PC-9 (cell line): ENCODE results near the gene KLF13. TPM values are rescaled to one million over a fixed set of nuclear protein-coding genes. Genes with fewer than 3 reads are reported as not detected.

Experiments
- BruUV-seq: library from RNA; stranded (reverse); fragments of 400-500 nt; replicated peaks from 2 replicates; lab custom pipeline; 2021; lab: Mats Ljungman, UMichigan
- CTCF ChIA-PET: fragments of 300-600 bp; sonication (Branson Sonifier 250); formaldehyde crosslinking; loops from one replicate; lab custom pipeline; 2022; ENCODE audit warnings: antibody characterized with exemption; lab: Charles Lee
- POLR2A ChIA-PET: fragments of 300-600 bp; sonication (Branson Sonifier 250); formaldehyde crosslinking; loops from one replicate; lab custom pipeline; 2022; ENCODE audit warnings: antibody characterized with exemption; ENCODE audit not compliant: unreplicated experiment; lab: Charles Lee
- DNase-seq, 2 experiments: peaks; one replicate each; pipeline versions ENCODE4 v3.0.0 to v3.0.0-alpha.2; 2015 to 2022; ENCODE audit warnings: mixed read lengths in 1 of 2
- H2AFZ ChIP-seq: fragments of 200-600 bp; sonication (generic); 2 replicates; pipeline ENCODE4 v1.8.1; 2017; ENCODE audit warnings: antibody characterized with exemption
- H3F3A ChIP-seq: fragments of 200-600 bp; sonication (generic); 2 replicates; pipeline ENCODE4 v1.8.1; 2017; ENCODE audit warnings: antibody characterized with exemption, mild to moderate bottlenecking, low read depth; ENCODE audit not compliant: insufficient read depth
- H3K27ac ChIP-seq: fragments of 200-600 bp; sonication (generic); 2 replicates; pipeline ENCODE4 v1.6.1; 2016; ENCODE audit warnings: mixed run types
- H3K27me3 ChIP-seq: fragments of 200-600 bp; sonication (generic); 2 replicates; pipeline ENCODE4 v1.6.1; 2016; ENCODE audit warnings: low read depth, mixed run types; ENCODE audit not compliant: insufficient read depth
- H3K36me3 ChIP-seq: fragments of 200-600 bp; sonication (generic); 2 replicates; pipeline ENCODE4 v1.6.1; 2016; ENCODE audit warnings: low read depth, mixed run types
- H3K4me1 ChIP-seq: fragments of 200-600 bp; sonication (generic); replicated peaks from 2 replicates; pipeline ENCODE4 v1.6.1; 2016; ENCODE audit warnings: mixed run types; ENCODE audit not compliant: insufficient read depth
- H3K4me2 ChIP-seq: fragments of 200-600 bp; sonication (generic); 2 replicates; pipeline ENCODE4 v1.6.1; 2017; ENCODE audit warnings: mixed run types
- H3K4me3 ChIP-seq: fragments of 200-600 bp; sonication (generic); 2 replicates; pipeline ENCODE4 v1.6.1; 2016; ENCODE audit warnings: mixed run types
- H3K79me2 ChIP-seq: fragments of 200-600 bp; sonication (generic); 2 replicates; pipeline ENCODE4 v1.6.1; 2017; ENCODE audit warnings: low read depth, mixed run types
- H3K9me2 ChIP-seq: fragments of 200-600 bp; sonication (generic); 2 replicates; pipeline ENCODE4 v1.8.1; 2017; ENCODE audit warnings: mild to moderate bottlenecking; ENCODE audit not compliant: insufficient read depth
- H3K9me3 ChIP-seq: fragments of 200-600 bp; sonication (generic); 2 replicates; pipeline ENCODE4 v1.8.1; 2016; ENCODE audit warnings: low read depth; ENCODE audit not compliant: insufficient read depth
- H4K20me1 ChIP-seq: fragments of 200-600 bp; sonication (generic); 2 replicates; pipeline ENCODE4 v1.8.1; 2017; ENCODE audit not compliant: insufficient read depth
- CTCF ChIP-seq: fragments of 200-600 bp; sonication (generic); conservative IDR thresholded peaks from 2 replicates; pipeline ENCODE4 v1.6.1; 2017; ENCODE audit warnings: mixed run types, antibody characterized with exemption, mild to moderate bottlenecking, moderate library complexity
- EZH2 ChIP-seq: fragments of 200-600 bp; sonication (generic); IDR thresholded peaks from 2 replicates; pipeline ENCODE4 v1.8.0; 2017; ENCODE audit warnings: antibody characterized with exemption, low read depth
- intact Hi-C: fragments of 100-400 bp; cut with micrococcal nuclease; formaldehyde crosslinking; loops from one replicate; pipeline ENCODE4 v1.10.0; 2022; ENCODE audit not compliant: unreplicated experiment
- total RNA-seq: library from RNA; stranded (reverse); gene quantifications from 2 replicates; pipeline ENCODE4 v1.2.3, GENCODE V29; 2021

Gene KLF13
- total RNA-seq, 1 experiment from 2014 or later: 3.4 TPM

- H3K27ac ChIP-seq: no peak overlapping the region
- no peak overlapping the region for H3K4me2 ChIP-seq
- no peak for DNase-seq
- no peak overlapping the region for H2AFZ ChIP-seq
- H4K20me1 ChIP-seq: no peaks in the 10 kb centered on the region
- H3K9me3 ChIP-seq: no peaks in the 10 kb centered on the region
- no peak overlapping the region for H3K4me3 ChIP-seq
- H3K9me2 ChIP-seq: no peaks in the 10 kb centered on the region
- H3K79me2 ChIP-seq: no peaks in the 10 kb centered on the region
- no peaks in the 10 kb centered on the region for H3K4me1 ChIP-seq
- H3K27me3 ChIP-seq: peaks cover 29% of the 10 kb centered on the region
- TF ChIP-seq EZH2 (no peak), CTCF (no peak)
- BruUV-seq: no TSS peak
- no peaks in the 10 kb centered on the region for H3K36me3 ChIP-seq
- POLR2A ChIA-PET: no interaction called here
- intact Hi-C loops: no loop called here
- H3F3A ChIP-seq: no peaks in the 10 kb centered on the region
- CTCF ChIA-PET: no interaction called here
Observed at GRCh38 chr15:31383139-31383538, 56.5 kb downstream of the KLF13 start.

GRCh38 chr15:31384568-31384967, 57.9 kb downstream of the KLF13 start:
- intact Hi-C loops: no loop called here
- H3K27me3 ChIP-seq: peaks cover 16% of the 10 kb centered on the region
- no peak overlapping the region for H3K4me3 ChIP-seq
- no peaks in the 10 kb centered on the region for H3K36me3 ChIP-seq
- CTCF ChIA-PET: no interaction called here
- no peaks in the 10 kb centered on the region for H3K9me3 ChIP-seq
- no peaks in the 10 kb centered on the region for H3F3A ChIP-seq
- no peak for TF ChIP-seq CTCF
- no peak for TF ChIP-seq EZH2
- no peaks in the 10 kb centered on the region for H3K9me2 ChIP-seq
- no TSS peak for BruUV-seq
- H3K4me1 ChIP-seq: no peaks in the 10 kb centered on the region
- H3K27ac ChIP-seq: no peak overlapping the region
- POLR2A ChIA-PET: no interaction called here
- H3K79me2 ChIP-seq: no peaks in the 10 kb centered on the region
- H4K20me1 ChIP-seq: no peaks in the 10 kb centered on the region
- H3K4me2 ChIP-seq: no peak overlapping the region
- H2AFZ ChIP-seq: no peak overlapping the region
- no peak for DNase-seq

GRCh38 chr15:31385736-31386135, 59.1 kb downstream of the KLF13 start:
- no peaks in the 10 kb centered on the region for H3K36me3 ChIP-seq
- H3K27me3 ChIP-seq: peaks cover 5% of the 10 kb centered on the region; the same call in 1 of the 2 replicates
- CTCF ChIA-PET: no interaction called here
- H3K27ac ChIP-seq: no peak overlapping the region
- H3K9me2 ChIP-seq: no peaks in the 10 kb centered on the region
- H2AFZ ChIP-seq: no peak overlapping the region
- H3K79me2 ChIP-seq: no peaks in the 10 kb centered on the region
- POLR2A ChIA-PET: no interaction called here
- H3F3A ChIP-seq: no peaks in the 10 kb centered on the region
- H3K4me2 ChIP-seq: no peak overlapping the region
- no TSS peak for BruUV-seq
- no peaks in the 10 kb centered on the region for H3K9me3 ChIP-seq
- TF ChIP-seq CTCF (no peak), EZH2 (no peak)
- DNase-seq: no peak
- no peak overlapping the region for H3K4me3 ChIP-seq
- intact Hi-C loops: no loop called here
- no peaks in the 10 kb centered on the region for H4K20me1 ChIP-seq
- H3K4me1 ChIP-seq: no peaks in the 10 kb centered on the region
